ENCODE measurements around the gene RNF148. TPM values are rescaled to one million over a fixed set of nuclear protein-coding genes. Genes with fewer than 3 reads are reported as not detected.
"Not testable (repeated sequence)": the region's sequence is repeated elsewhere in the genome, so short reads cannot be mapped to it uniquely, and the experiment has no call there.

The RNF148 gene
- total RNA-seq, 1 experiment from 2014 or later: not detected

DNA sequence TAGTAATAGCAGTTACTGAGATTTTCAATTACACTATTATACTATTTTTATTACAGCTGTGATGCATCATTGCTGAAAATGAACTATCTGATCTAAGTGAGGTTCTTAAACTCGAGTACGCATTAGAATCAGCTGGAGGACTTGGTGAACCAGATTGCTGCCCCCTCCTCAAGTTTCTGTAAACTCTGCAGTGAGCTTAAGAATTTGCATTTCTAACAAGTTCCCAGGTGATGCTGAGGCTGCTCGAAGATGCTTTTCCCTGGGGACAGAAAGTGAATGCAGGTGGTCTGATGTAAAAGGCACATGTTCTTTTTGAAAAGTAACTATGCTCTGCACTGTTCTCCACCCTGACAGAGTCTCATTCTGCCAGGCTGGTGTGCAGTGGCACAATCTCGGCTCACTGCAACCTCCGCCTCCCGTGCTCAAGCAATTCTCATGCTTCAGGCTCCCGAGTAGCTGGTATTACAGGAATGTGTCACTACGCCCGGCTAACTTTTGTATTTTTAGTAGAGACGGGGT lies 16.3 kb downstream of the RNF148 start:
- BruUV-seq (replicated peaks): no TSS peak
- POLR2A ChIA-PET: no interaction called here

DNA sequence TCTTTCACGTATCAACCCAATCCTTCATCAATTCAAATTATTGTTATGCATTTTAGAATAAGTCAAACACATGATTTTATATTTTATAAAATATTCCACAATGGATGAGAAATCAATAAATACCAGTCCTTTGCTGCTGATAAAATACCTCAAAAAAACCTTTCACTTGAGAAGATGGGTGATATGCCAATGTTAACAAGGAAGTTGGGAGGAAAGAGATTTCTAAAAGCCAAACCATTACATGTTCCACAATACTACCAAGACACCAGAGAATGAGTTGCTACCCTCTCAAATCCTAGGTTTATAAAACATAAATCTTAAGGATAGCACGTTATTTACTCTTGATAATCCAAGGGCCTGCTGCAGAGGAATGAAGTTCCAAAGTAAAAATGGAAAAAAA lies 18.2 kb downstream of the RNF148 start:
- BruUV-seq (replicated peaks): no TSS peak
- H3K9me3 Mint-ChIP-seq (ENCODE audit: unreplicated experiment): no peaks in the 10 kb centered on the region
- Histone ChIP-seq H3K4me3 (ENCODE audit: low read depth, low read length) (no peak overlapping the region), H3K4me1 (peaks cover 8% of the 10 kb centered on the region), H3K27me3 (replicated peaks; ENCODE audit: control insufficient read depth, insufficient read depth, low read length) (no peaks in the 10 kb centered on the region), H3K9me3 (peaks cover 11% of the 10 kb centered on the region), H3K36me3 (ENCODE audit: control insufficient read depth, insufficient read depth, low read length) (no peaks in the 10 kb centered on the region)
- DNase-seq: no peak
- ChIA-PET POLR2A (no interaction called here), CTCF (no interaction called here)
- H3K4me1 Mint-ChIP-seq (ENCODE audit: low read depth, unreplicated experiment): peaks cover 3% of the 10 kb centered on the region
- H3K36me3 Mint-ChIP-seq (ENCODE audit: insufficient read depth, unreplicated experiment): peaks cover 2% of the 10 kb centered on the region
- no peak overlapping the region for H3K4me3 Mint-ChIP-seq (ENCODE audit: unreplicated experiment)
- no peaks in the 10 kb centered on the region for H3K27me3 Mint-ChIP-seq (ENCODE audit: insufficient read depth, unreplicated experiment)
- H3K27ac Mint-ChIP-seq (ENCODE audit: unreplicated experiment): no peak overlapping the region
- TF ChIP-seq, protein P1, sequence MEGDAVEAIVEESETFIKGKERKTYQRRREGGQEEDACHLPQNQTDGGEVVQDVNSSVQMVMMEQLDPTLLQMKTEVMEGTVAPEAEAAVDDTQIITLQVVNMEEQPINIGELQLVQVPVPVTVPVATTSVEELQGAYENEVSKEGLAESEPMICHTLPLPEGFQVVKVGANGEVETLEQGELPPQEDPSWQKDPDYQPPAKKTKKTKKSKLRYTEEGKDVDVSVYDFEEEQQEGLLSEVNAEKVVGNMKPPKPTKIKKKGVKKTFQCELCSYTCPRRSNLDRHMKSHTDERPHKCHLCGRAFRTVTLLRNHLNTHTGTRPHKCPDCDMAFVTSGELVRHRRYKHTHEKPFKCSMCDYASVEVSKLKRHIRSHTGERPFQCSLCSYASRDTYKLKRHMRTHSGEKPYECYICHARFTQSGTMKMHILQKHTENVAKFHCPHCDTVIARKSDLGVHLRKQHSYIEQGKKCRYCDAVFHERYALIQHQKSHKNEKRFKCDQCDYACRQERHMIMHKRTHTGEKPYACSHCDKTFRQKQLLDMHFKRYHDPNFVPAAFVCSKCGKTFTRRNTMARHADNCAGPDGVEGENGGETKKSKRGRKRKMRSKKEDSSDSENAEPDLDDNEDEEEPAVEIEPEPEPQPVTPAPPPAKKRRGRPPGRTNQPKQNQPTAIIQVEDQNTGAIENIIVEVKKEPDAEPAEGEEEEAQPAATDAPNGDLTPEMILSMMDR (IDR thresholded peaks at IDR 0.05; ENCODE audit: insufficient read depth in 1 of 2, low read depth in 1 of 2, low read length in 1 of 2, severe bottlenecking in 1 of 2, unreplicated experiment in 1 of 2): no peak
- intact Hi-C loops (cut with micrococcal nuclease; ENCODE audit: unreplicated experiment): no loop called here

More for the DNA sequence above, 16.3 kb downstream of the RNF148 start:
- TF ChIP-seq, protein P1 (IDR thresholded peaks at IDR 0.05; ENCODE audit: insufficient read depth in 1 of 2, low read depth in 1 of 2, low read length in 1 of 2, severe bottlenecking in 1 of 2, unreplicated experiment in 1 of 2): no peak
- Mint-ChIP-seq H3K4me3 (ENCODE audit: unreplicated experiment) (no peak overlapping the region), H3K36me3 (ENCODE audit: insufficient read depth, unreplicated experiment) (no peaks in the 10 kb centered on the region), H3K27ac (ENCODE audit: unreplicated experiment) (no peak overlapping the region), H3K4me1 (ENCODE audit: low read depth, unreplicated experiment) (no peaks in the 10 kb centered on the region), H3K27me3 (ENCODE audit: insufficient read depth, unreplicated experiment) (no peaks in the 10 kb centered on the region), H3K9me3 (ENCODE audit: unreplicated experiment) (no peaks in the 10 kb centered on the region)
- H3K9me3 ChIP-seq: no peaks in the 10 kb centered on the region
- H3K36me3 ChIP-seq (ENCODE audit: control insufficient read depth, insufficient read depth, low read length): no peaks in the 10 kb centered on the region
- DNase-seq: no peak
- no peaks in the 10 kb centered on the region for H3K27me3 ChIP-seq (replicated peaks; ENCODE audit: control insufficient read depth, insufficient read depth, low read length)
- no peak overlapping the region for H3K4me3 ChIP-seq (ENCODE audit: low read depth, low read length)
- intact Hi-C loops (cut with micrococcal nuclease; ENCODE audit: unreplicated experiment): no loop called here
- CTCF ChIA-PET: no interaction called here
- no peaks in the 10 kb centered on the region for H3K4me1 ChIP-seq

DNA sequence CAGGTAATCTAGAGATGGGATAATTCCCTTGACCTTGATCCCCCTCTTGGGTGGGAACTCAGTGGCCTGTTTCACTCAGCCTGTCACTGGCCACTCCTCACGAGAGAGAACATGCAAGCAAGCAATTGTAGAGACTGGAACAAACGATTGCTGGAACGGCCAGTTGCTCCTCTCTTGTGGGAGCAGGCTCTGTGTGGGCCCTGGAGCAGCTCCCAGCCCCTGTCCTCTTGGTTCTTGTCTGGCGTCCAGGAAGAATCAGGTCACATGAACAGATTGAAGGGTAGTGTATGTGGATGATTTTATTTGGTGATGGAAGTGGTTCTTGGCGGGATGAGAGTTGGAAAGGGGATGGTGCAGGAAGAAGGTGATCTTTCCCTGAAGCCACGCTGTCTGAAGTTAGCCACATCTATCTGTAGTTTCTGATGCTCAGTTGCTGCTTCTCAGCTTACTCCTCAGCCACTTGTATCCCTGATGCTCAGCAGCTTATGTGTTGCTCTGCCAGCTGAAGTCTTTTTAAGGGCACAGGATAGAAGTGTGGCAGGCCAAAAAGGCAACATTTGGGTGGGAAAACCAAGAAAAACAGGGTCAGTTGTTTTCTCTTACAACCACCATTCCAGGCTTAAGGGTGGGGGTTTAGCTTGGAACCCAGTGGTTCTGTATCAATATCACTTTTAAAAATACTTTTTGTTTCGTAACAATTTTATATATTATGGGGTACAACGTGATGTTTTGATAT lies 19.7 kb downstream of the RNF148 start:
- no TSS peak for BruUV-seq (replicated peaks)
- Histone ChIP-seq H3K27me3 (replicated peaks; ENCODE audit: control insufficient read depth, insufficient read depth, low read length) (no peaks in the 10 kb centered on the region), H3K9me3 (peaks cover 20% of the 10 kb centered on the region), H3K36me3 (ENCODE audit: control insufficient read depth, insufficient read depth, low read length) (no peaks in the 10 kb centered on the region), H3K4me3 (ENCODE audit: low read depth, low read length) (no peak overlapping the region), H3K4me1 (peaks cover 20% of the 10 kb centered on the region)
- ChIA-PET CTCF (no interaction called here), POLR2A (no interaction called here)
- TF ChIP-seq, protein P1 (IDR thresholded peaks at IDR 0.05; ENCODE audit: insufficient read depth in 1 of 2, low read depth in 1 of 2, low read length in 1 of 2, severe bottlenecking in 1 of 2, unreplicated experiment in 1 of 2): no peak
- H3K9me3 Mint-ChIP-seq (ENCODE audit: unreplicated experiment): no peaks in the 10 kb centered on the region
- H3K27me3 Mint-ChIP-seq (ENCODE audit: insufficient read depth, unreplicated experiment): no peaks in the 10 kb centered on the region
- peaks cover 17% of the 10 kb centered on the region for H3K4me1 Mint-ChIP-seq (ENCODE audit: low read depth, unreplicated experiment)
- H3K27ac Mint-ChIP-seq (ENCODE audit: unreplicated experiment): no peak overlapping the region
- H3K4me3 Mint-ChIP-seq (ENCODE audit: unreplicated experiment): no peak overlapping the region
- no peak for DNase-seq
- peaks cover 11% of the 10 kb centered on the region for H3K36me3 Mint-ChIP-seq (ENCODE audit: insufficient read depth, unreplicated experiment)
- intact Hi-C loops (cut with micrococcal nuclease; ENCODE audit: unreplicated experiment): no loop called here

DNA sequence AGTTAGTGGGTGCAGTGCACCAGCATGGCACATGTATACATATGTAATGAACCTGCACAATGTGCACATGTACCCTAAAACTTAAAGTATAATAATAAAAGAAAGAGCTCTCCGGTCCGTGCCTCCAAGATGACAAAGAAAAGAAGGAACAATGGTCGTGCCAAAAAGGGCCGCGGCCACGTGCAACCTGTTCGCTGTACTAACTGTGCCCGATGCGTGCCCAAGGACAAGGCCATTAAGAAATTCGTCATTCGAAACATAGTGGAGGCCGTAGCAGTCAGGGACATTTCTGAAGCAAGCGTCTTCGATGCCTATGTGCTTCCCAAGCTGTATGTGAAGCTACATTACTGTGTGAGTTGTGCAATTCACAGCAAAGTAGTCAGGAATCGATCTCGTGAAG lies 21.5 kb downstream of the RNF148 start:
- H3K27me3 Mint-ChIP-seq (ENCODE audit: insufficient read depth, unreplicated experiment); CTCF ChIA-PET; DNase-seq; H3K27ac Mint-ChIP-seq (ENCODE audit: unreplicated experiment); intact Hi-C loops (cut with micrococcal nuclease; ENCODE audit: unreplicated experiment); H3K4me3 Mint-ChIP-seq (ENCODE audit: unreplicated experiment); BruUV-seq (replicated peaks); POLR2A ChIA-PET; H3K27me3 ChIP-seq (replicated peaks; ENCODE audit: control insufficient read depth, insufficient read depth, low read length); H3K4me3 ChIP-seq (ENCODE audit: low read depth, low read length); H3K36me3 ChIP-seq (ENCODE audit: control insufficient read depth, insufficient read depth, low read length): not testable (repeated sequence)
- peaks cover 11% of the 10 kb centered on the region for H3K36me3 Mint-ChIP-seq (ENCODE audit: insufficient read depth, unreplicated experiment)
- H3K4me1 Mint-ChIP-seq (ENCODE audit: low read depth, unreplicated experiment): peaks cover 17% of the 10 kb centered on the region
- H3K9me3 ChIP-seq: peaks cover 20% of the 10 kb centered on the region
- peaks cover 14% of the 10 kb centered on the region for H3K9me3 Mint-ChIP-seq (ENCODE audit: unreplicated experiment)
- peaks cover 26% of the 10 kb centered on the region for H3K4me1 ChIP-seq

Measured in Caco-2 (cell line).